Fibroblast of villous mesenchyme (primary cell): ENCODE results near the gene CD8B2. TPM values are rescaled to one million over a fixed set of nuclear protein-coding genes. Genes with fewer than 3 reads are reported as not detected.

Experiments
- DNase-seq: peaks from one replicate; pipeline ENCODE4 v3.0.0-alpha.2; 2010; ENCODE audit warnings: low read depth
- H3K4me3 ChIP-seq: 2 replicates; pipeline ENCODE4 v1.5.1; 2011; ENCODE audit warnings: low read depth, mild to moderate bottlenecking, low read length
- CTCF ChIP-seq: IDR thresholded peaks from 2 replicates; pipeline ENCODE4 v1.5.1; 2012; ENCODE audit warnings: low read depth, mild to moderate bottlenecking, low read length; ENCODE audit not compliant: insufficient read depth
- total RNA-seq: library from RNA; depleted of rRNA; stranded (reverse); fragments of >200 nt; gene quantifications from 2 replicates; pipeline ENCODE4 v1.2.3, GENCODE V29; 2012

The CD8B2 gene
- total RNA-seq, 1 donor, result not detected

GRCh38 chr2:106537047-106537446, 49.9 kb downstream of the CD8B2 start:
- TF ChIP-seq CTCF, result no peak
- DNase-seq, result no peak
- H3K4me3 ChIP-seq, result no peak overlapping the region

GRCh38 chr2:106537791-106538191, 50.6 kb downstream of the CD8B2 start:
- no peak for TF ChIP-seq CTCF
- no peak overlapping the region for H3K4me3 ChIP-seq
- DNase-seq, result no peak

DNA sequence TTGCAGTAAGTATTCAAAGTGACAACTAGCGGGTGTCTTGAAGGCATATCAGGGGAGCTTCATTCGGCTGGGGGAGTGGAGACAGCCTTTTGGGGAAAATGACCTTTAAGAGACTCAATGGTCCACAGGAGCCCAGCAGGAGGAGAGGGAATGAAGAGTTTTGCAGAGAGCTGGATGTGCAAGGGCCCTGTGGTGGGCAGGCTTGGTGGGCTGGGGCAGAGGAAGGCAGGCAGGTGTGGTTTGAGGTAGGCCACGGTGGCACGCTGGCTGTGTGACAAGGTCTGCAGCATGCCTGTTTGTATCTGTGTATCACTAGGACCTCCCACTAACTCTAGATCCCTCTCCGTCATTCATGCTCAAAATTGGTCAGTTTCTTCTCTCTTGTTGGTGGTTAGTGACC, 53.7 kb downstream of the CD8B2 start:
- no peak overlapping the region for H3K4me3 ChIP-seq
- no peak for DNase-seq
- no peak for TF ChIP-seq CTCF

DNA sequence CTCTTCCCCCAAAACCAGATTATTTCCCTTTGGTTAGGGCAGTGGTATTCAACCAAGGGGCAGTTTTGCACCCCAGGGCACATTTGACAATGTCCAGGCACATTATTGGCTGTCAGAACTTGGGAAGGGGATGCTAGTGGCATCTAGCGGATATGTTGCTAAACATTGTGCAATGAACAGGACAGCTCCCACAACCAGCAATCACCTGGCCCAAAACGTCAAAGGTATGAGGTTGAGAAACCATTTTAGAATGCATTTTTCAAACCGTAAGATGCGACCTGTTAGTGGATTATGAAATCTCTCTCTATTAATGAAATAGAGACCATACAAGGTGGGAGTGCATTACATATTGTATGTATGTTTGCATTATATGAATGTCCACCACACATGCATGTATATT, 54.2 kb downstream of the CD8B2 start:
- TF ChIP-seq CTCF, result no peak
- no peak overlapping the region for H3K4me3 ChIP-seq
- no peak for DNase-seq

GRCh38 chr2:106542746-106543359, 55.7 kb downstream of the CD8B2 start:
- DNase-seq, result peak; percentile 42
- peak overlapping the region; percentile 35 for H3K4me3 ChIP-seq
- peak; percentile 93 for TF ChIP-seq CTCF

DNA sequence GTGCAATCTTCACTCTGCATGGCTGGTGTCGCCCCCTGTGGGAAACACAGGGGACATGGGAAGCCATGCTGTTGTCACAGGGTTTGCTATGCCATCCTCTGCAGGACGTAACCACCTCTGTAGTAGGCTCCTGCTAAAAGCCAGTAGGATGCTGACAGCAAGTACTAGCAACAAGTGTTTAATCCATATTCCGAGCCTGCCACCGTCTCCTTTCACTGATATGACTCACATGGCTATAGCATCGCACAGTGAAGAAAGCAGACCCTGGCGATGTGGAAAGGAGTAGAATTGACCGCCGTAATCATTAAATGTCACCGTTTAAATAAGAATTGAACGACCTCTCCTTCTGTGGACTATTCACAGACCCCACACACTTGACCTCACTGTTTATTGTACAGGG, 57.8 kb downstream of the CD8B2 start:
- no peak overlapping the region for H3K4me3 ChIP-seq
- no peak for DNase-seq
- TF ChIP-seq CTCF, result no peak

DNA sequence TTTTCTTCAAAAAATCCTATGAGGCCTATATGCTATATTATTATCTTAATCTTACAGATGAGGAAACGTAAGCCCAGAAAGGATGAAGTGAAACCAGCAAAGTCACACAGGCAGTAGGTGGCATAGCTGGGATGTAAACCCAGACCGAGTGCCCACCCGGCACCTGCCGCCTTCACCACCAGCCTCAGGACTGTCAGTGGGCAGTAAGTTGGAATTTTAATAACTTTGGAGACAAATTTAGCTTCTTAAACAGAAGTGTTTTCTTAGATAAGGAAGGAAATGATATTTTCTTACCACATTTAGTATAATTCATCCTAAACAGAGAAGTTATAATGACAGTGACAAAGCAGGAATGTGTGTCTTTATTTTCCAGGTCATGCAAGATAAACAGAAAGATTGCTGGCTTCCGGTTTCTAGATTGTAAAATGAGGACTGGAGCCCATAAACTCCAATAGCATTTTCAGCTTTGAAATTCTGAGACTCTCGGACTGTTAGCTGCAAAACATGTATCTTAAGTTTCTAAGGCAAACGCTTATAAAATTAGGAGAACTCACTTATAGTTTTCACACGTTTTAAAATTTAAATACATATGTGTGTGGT, 59.3 kb downstream of the CD8B2 start:
- no peak for TF ChIP-seq CTCF
- no peak for DNase-seq

More for the DNA sequence above, 59.3 kb downstream of the CD8B2 start:
- no peak overlapping the region for H3K4me3 ChIP-seq
